Mesenchymal stem cell (in vitro differentiated cells and primary cell): ENCODE measurements around the gene LY6G6F.
A peak's percentile ranks its signal among the peaks of the same experiment; 100 is the strongest.

Experiments
- DNase-seq: peaks from one replicate; pipeline ENCODE4 v3.0.0-alpha.2; 2013
- H2AFZ ChIP-seq: one replicate; pipeline ENCODE4 v1.6.1; 2013; ENCODE audit warnings: low read depth, mild to moderate bottlenecking, control low read depth, inconsistent platforms, low read length, moderate library complexity
- H2AK5ac ChIP-seq: 2 replicates; pipeline ENCODE4 v1.6.1; 2013; ENCODE audit warnings: low read length, moderate library complexity, mild to moderate bottlenecking, inconsistent platforms; ENCODE audit not compliant: severe bottlenecking
- H2BK120ac ChIP-seq: one replicate; pipeline ENCODE4 v1.6.1; 2013; ENCODE audit warnings: low read depth, mild to moderate bottlenecking, inconsistent platforms, low read length, moderate library complexity
- H2BK12ac ChIP-seq, 2 experiments: one replicate each; pipeline ENCODE4 v1.6.1; 2013; ENCODE audit warnings: inconsistent platforms in 2 of 2, low read length in 2 of 2, mild to moderate bottlenecking in 2 of 2, moderate library complexity in 2 of 2, control low read depth in 1 of 2
- H2BK15ac ChIP-seq: one replicate; pipeline ENCODE4 v1.6.1; 2013; ENCODE audit warnings: mild to moderate bottlenecking, low read depth, inconsistent platforms; ENCODE audit not compliant: poor library complexity, severe bottlenecking
- H2BK5ac ChIP-seq: 2 replicates; pipeline ENCODE4 v1.6.1; 2013; ENCODE audit warnings: low read depth, mild to moderate bottlenecking, low read length, control low read depth, inconsistent platforms; ENCODE audit not compliant: poor library complexity, severe bottlenecking
- H3K14ac ChIP-seq, 2 experiments: one replicate each; pipeline ENCODE4 v1.6.1; 2013; ENCODE audit warnings: inconsistent platforms in 2 of 2, low read length in 2 of 2, control low read depth in 1 of 2, mild to moderate bottlenecking in 1 of 2, moderate library complexity in 1 of 2
- H3K18ac ChIP-seq, 2 experiments: one replicate each; pipeline ENCODE4 v1.6.1; 2013; ENCODE audit warnings: inconsistent platforms in 2 of 2, low read length in 2 of 2, control low read depth in 1 of 2, low read depth in 1 of 2, mild to moderate bottlenecking in 1 of 2
- H3K23ac ChIP-seq, 2 experiments: one replicate each; pipeline ENCODE4 v1.6.1; 2013; ENCODE audit warnings: inconsistent platforms in 2 of 2, low read length in 2 of 2, mild to moderate bottlenecking in 2 of 2, moderate library complexity in 2 of 2, control low read depth in 1 of 2
- H3K27ac ChIP-seq: 2 replicates; pipeline ENCODE4 v1.5.1; 2013; ENCODE audit warnings: mild to moderate bottlenecking, moderate library complexity, low read length, control low read depth, inconsistent platforms; ENCODE audit not compliant: poor library complexity, severe bottlenecking
- H3K27me3 ChIP-seq, 2 experiments: 2 replicates each; pipeline versions ENCODE4 v1.6.1 to v1.7.0; 2013; ENCODE audit warnings: low read length in 2 of 2, mild to moderate bottlenecking in 2 of 2, moderate library complexity in 2 of 2, control low read depth in 1 of 2, inconsistent platforms in 1 of 2; ENCODE audit not compliant: control insufficient read depth in 1 of 2, insufficient read depth in 1 of 2
- H3K36me3 ChIP-seq, 2 experiments: 2 replicates each; pipeline versions ENCODE4 v1.6.1 to v1.7.0; 2013; ENCODE audit warnings: low read length in 2 of 2, control low read depth in 1 of 2, inconsistent platforms in 1 of 2, low read depth in 1 of 2, mild to moderate bottlenecking in 1 of 2; ENCODE audit not compliant: insufficient read depth in 2 of 2, control insufficient read depth in 1 of 2
- H3K4ac ChIP-seq, 2 experiments: one replicate each; pipeline ENCODE4 v1.6.1; 2013; ENCODE audit warnings: inconsistent platforms in 2 of 2, low read length in 2 of 2, mild to moderate bottlenecking in 2 of 2, moderate library complexity in 2 of 2, control low read depth in 1 of 2, low read depth in 1 of 2
- H3K4me1 ChIP-seq: 2 replicates; pipeline ENCODE4 v1.6.1; 2013; ENCODE audit warnings: low read depth, low read length, control low read depth; ENCODE audit not compliant: control insufficient read depth, insufficient read depth
- H3K4me2 ChIP-seq: 2 replicates; pipeline ENCODE4 v1.6.1; 2013; ENCODE audit warnings: low read length, mild to moderate bottlenecking, inconsistent platforms; ENCODE audit not compliant: poor library complexity, severe bottlenecking
- H3K4me3 ChIP-seq, 2 experiments: 2 replicates each; pipeline versions ENCODE4 v1.5.1 to v1.7.0; 2013; ENCODE audit warnings: low read length in 2 of 2, mild to moderate bottlenecking in 2 of 2, control low read depth in 1 of 2, low read depth in 1 of 2; ENCODE audit not compliant: insufficient read depth in 1 of 2
- H3K79me1 ChIP-seq: replicated peaks from 2 replicates; pipeline ENCODE4 v1.6.1; 2013; ENCODE audit warnings: mild to moderate bottlenecking, control low read depth, low read length, inconsistent platforms; ENCODE audit not compliant: poor library complexity, severe bottlenecking
- H3K9ac ChIP-seq: 2 replicates; pipeline ENCODE4 v1.7.0; 2013; ENCODE audit warnings: mild to moderate bottlenecking, low read length, moderate library complexity
- H3K9me3 ChIP-seq: 2 replicates; pipeline ENCODE4 v1.7.0; 2013; ENCODE audit warnings: mild to moderate bottlenecking, low read length; ENCODE audit not compliant: control insufficient read depth
- H4K8ac ChIP-seq: one replicate; pipeline ENCODE4 v1.6.1; 2013; ENCODE audit warnings: inconsistent platforms, mild to moderate bottlenecking, low read length, moderate library complexity
- H4K91ac ChIP-seq: one replicate; pipeline ENCODE4 v1.6.1; 2013; ENCODE audit warnings: mild to moderate bottlenecking, low read length, inconsistent platforms
- WGBS: methylation state at CpG from one replicate; pipeline ENCODE4 v1.1.7; 2013; ENCODE audit warnings: mixed read lengths; 5-methylcytosine and 5-hydroxymethylcytosine counted together

The LY6G6F gene

GRCh38 chr6:31701666-31702404 is 4.8 kb upstream of the LY6G6F start:
- Histone ChIP-seq H3K4me1 (peaks cover 15% of the 10 kb centered on the region), H3K9me3 (no peaks in the 10 kb centered on the region), H3K9ac (peak overlapping the region; percentile 98), H3K14ac (peak overlapping the region in 1 of 2 experiments; percentile 19), H3K18ac (peak overlapping the region in 1 of 2 experiments; percentile 41), H2AK5ac (no peak overlapping the region), H3K4me2 (peak overlapping the region; percentile 70), H3K4me3 (peak overlapping the region; percentile 21 to 97), H4K91ac (no peak overlapping the region), H2BK5ac (no peak overlapping the region), H3K36me3 (peaks cover 13 to 20% of the 10 kb centered on the region in 2 experiments), H3K4ac (peak overlapping the region in 1 of 2 experiments; percentile 15), H3K27me3 (no peaks in the 10 kb centered on the region), H2AFZ (no peak overlapping the region), H2BK15ac (peak overlapping the region; percentile 76), H4K8ac (no peak overlapping the region), H3K23ac (no peak overlapping the region), H2BK120ac (no peak overlapping the region), H3K27ac (no peak overlapping the region), H2BK12ac (no peak overlapping the region), H3K79me1 (peaks cover 18% of the 10 kb centered on the region)
- peak; percentile 66 for DNase-seq
- 49% methylated on average over 7 of the region's 7 CpGs for WGBS

GRCh38 chr6:31702405-31702818 is 4.3 kb upstream of the LY6G6F start:
- no peaks in the 10 kb centered on the region for H3K9me3 ChIP-seq
- H3K79me1 ChIP-seq, result peaks cover 18% of the 10 kb centered on the region
- no peaks in the 10 kb centered on the region for H3K27me3 ChIP-seq
- 6% methylated on average over 8 of the region's 10 CpGs for WGBS
- peak overlapping the region; percentile 17 to 94 for H3K18ac ChIP-seq
- peak overlapping the region; percentile 1 to 96 for H3K4ac ChIP-seq
- H3K14ac ChIP-seq, result peak overlapping the region in 1 of 2 experiments; percentile 71
- peaks cover 15% of the 10 kb centered on the region for H3K4me1 ChIP-seq
- H2AK5ac ChIP-seq, result no peak overlapping the region
- H4K91ac ChIP-seq, result no peak overlapping the region
- DNase-seq, result no peak
- H3K9ac ChIP-seq, result peak overlapping the region; percentile 98
- peak overlapping the region; percentile 88 for H3K27ac ChIP-seq
- peak overlapping the region; percentile 70 for H3K4me2 ChIP-seq
- no peak overlapping the region for H2BK5ac ChIP-seq
- no peak overlapping the region for H4K8ac ChIP-seq
- H2BK15ac ChIP-seq, result no peak overlapping the region
- H3K23ac ChIP-seq, result no peak overlapping the region
- peak overlapping the region; percentile 78 to 97 for H3K4me3 ChIP-seq
- H2AFZ ChIP-seq, result peak overlapping the region; percentile 62
- H3K36me3 ChIP-seq, result peaks cover 11 to 17% of the 10 kb centered on the region in 2 experiments
- no peak overlapping the region for H2BK120ac ChIP-seq
- H2BK12ac ChIP-seq, result no peak overlapping the region

- H2BK15ac ChIP-seq, result peak within 1 kb of the TSS; percentile 76
- peak within 1 kb of the TSS; percentile 70 for H3K4me2 ChIP-seq
- WGBS, result 4% methylated on average over 54 of the region's 54 CpGs
- H3K4ac ChIP-seq, result peak within 1 kb of the TSS; percentile 58 to 96
- peak within 1 kb of the TSS in 1 of 2 experiments; percentile 44 for H2BK12ac ChIP-seq
- H3K36me3 ChIP-seq, result peaks cover 11 to 17% of the 10 kb centered on the region in 2 experiments
- H2AK5ac ChIP-seq, result peak within 1 kb of the TSS; percentile 82
- peaks cover 15% of the 10 kb centered on the region for H3K79me1 ChIP-seq
- H4K91ac ChIP-seq, result no peak within 1 kb of the TSS
- H3K23ac ChIP-seq, result peak within 1 kb of the TSS in 1 of 2 experiments; percentile 64
- H3K27me3 ChIP-seq, result no peaks in the 10 kb centered on the region
- peak within 1 kb of the TSS; percentile 17 to 94 for H3K18ac ChIP-seq
- peaks cover 15% of the 10 kb centered on the region for H3K4me1 ChIP-seq
- H3K27ac ChIP-seq, result peak within 1 kb of the TSS; percentile 88
- no peak within 1 kb of the TSS for H2BK120ac ChIP-seq
- DNase-seq, result peak; percentile 98
- H2AFZ ChIP-seq, result peak within 1 kb of the TSS; percentile 78
- H4K8ac ChIP-seq, result peak within 1 kb of the TSS; percentile 80
- H3K4me3 ChIP-seq, result peak within 1 kb of the TSS; percentile 78 to 97
- peak within 1 kb of the TSS in 1 of 2 experiments; percentile 71 for H3K14ac ChIP-seq
- H3K9ac ChIP-seq, result peak within 1 kb of the TSS; percentile 98
- no peaks in the 10 kb centered on the region for H3K9me3 ChIP-seq
- H2BK5ac ChIP-seq, result peak within 1 kb of the TSS; percentile 78
These were observed 3.6 kb upstream of the LY6G6F start, which contains the start of gene ABHD16A for GRCh38 chr6:31702819-31703716. Gene ABHD16A, minus strand, starts transcription at chr6:31703324. Its CDS starts 43 bp downstream, at chr6:31703281.
